Neural progenitor cell (in vitro differentiated cells): ENCODE results near the gene ADRA2C. TPM values are rescaled to one million over a fixed set of nuclear protein-coding genes. Genes with fewer than 3 reads are reported as not detected.

Experiments
- DNase-seq: peaks from one replicate; pipeline ENCODE4 v3.0.0-alpha.2; 2016; ENCODE audit warnings: low spot score
- H2AFZ ChIP-seq: fragments of 200-600 bp; sonication (generic); replicated peaks from 2 replicates; pipeline ENCODE4 v1.6.1; 2016; ENCODE audit warnings: antibody characterized with exemption
- H3F3A ChIP-seq: fragments of 200-600 bp; sonication (generic); 2 replicates; pipeline ENCODE4 v1.6.1; 2016; ENCODE audit warnings: antibody characterized with exemption, low read depth
- H3K27ac ChIP-seq: fragments of 200-600 bp; sonication (generic); 2 replicates; pipeline ENCODE4 v1.5.1; 2016; ENCODE audit warnings: mild to moderate bottlenecking
- H3K27me3 ChIP-seq: fragments of 200-600 bp; sonication (generic); 2 replicates; pipeline ENCODE4 v1.6.1; 2016; ENCODE audit warnings: mild to moderate bottlenecking, moderate library complexity
- H3K36me3 ChIP-seq: fragments of 200-600 bp; sonication (generic); 2 replicates; pipeline ENCODE4 v1.5.1; 2016
- H3K4me1 ChIP-seq: fragments of 200-600 bp; sonication (generic); 2 replicates; pipeline ENCODE4 v1.6.1; 2016; ENCODE audit warnings: mixed run types
- H3K4me2 ChIP-seq: fragments of 200-600 bp; sonication (generic); 2 replicates; pipeline ENCODE4 v1.6.1; 2016
- H3K4me3 ChIP-seq: fragments of 200-600 bp; sonication (generic); 2 replicates; pipeline ENCODE4 v1.5.1; 2016
- H3K79me2 ChIP-seq: fragments of 200-600 bp; sonication (generic); 2 replicates; pipeline ENCODE4 v1.6.1; 2016; ENCODE audit warnings: low read depth
- H3K9ac ChIP-seq: fragments of 200-600 bp; sonication (generic); 2 replicates; pipeline ENCODE4 v1.6.1; 2016
- H3K9me3 ChIP-seq: fragments of 200-600 bp; sonication (generic); 2 replicates; pipeline ENCODE4 v1.5.1; 2016; ENCODE audit warnings: low read depth
- H4K20me1 ChIP-seq: fragments of 200-600 bp; sonication (generic); 2 replicates; pipeline ENCODE4 v1.6.1; 2016; ENCODE audit warnings: low read depth
- H3K27ac Mint-ChIP-seq: 3 replicates; pipeline ENCODE4 v1.8.0; 2021; ENCODE audit warnings: mixed read lengths
- H3K27me3 Mint-ChIP-seq: 2 replicates; pipeline ENCODE4 v1.8.0; 2022; ENCODE audit warnings: low read depth, mild to moderate bottlenecking, inconsistent platforms, moderate library complexity, mixed read lengths; ENCODE audit not compliant: insufficient read depth
- H3K36me3 Mint-ChIP-seq: 3 replicates; pipeline ENCODE4 v1.8.0; 2021; ENCODE audit warnings: mixed read lengths
- H3K4me1 Mint-ChIP-seq: 3 replicates; pipeline ENCODE4 v1.8.0; 2021; ENCODE audit warnings: mixed read lengths
- H3K4me3 Mint-ChIP-seq: 3 replicates; pipeline ENCODE4 v1.8.0; 2021; ENCODE audit warnings: mild to moderate bottlenecking, moderate library complexity, mixed read lengths
- H3K9me3 Mint-ChIP-seq: 3 replicates; pipeline ENCODE4 v1.8.0; 2020; ENCODE audit warnings: mixed read lengths
- CTCF ChIP-seq: fragments of 200-600 bp; sonication (generic); IDR thresholded peaks from 2 replicates; pipeline ENCODE4 v1.5.1; 2017; ENCODE audit warnings: antibody characterized with exemption, mild to moderate bottlenecking
- EZH2 ChIP-seq: fragments of 200-600 bp; sonication (generic); IDR thresholded peaks from 2 replicates; pipeline ENCODE4 v1.6.1; 2017; ENCODE audit warnings: antibody characterized with exemption, mild to moderate bottlenecking, moderate library complexity
- EZH2phosphoT487 ChIP-seq: fragments of 200-600 bp; sonication (generic); IDR thresholded peaks from 2 replicates; pipeline ENCODE4 v1.6.1; 2017; ENCODE audit warnings: antibody characterized with exemption
- total RNA-seq: library from RNA; depleted of rRNA; stranded (reverse); fragments of >200 nt; gene quantifications from 2 replicates; pipeline ENCODE4 v1.2.3, GENCODE V29; 2015; ENCODE audit warnings: low replicate concordance

ADRA2C gene
- total RNA-seq, 1 donor from 2014 or later, result 2.5 TPM

- Histone ChIP-seq H3K4me1 (no peaks in the 10 kb centered on the region), H3K9ac (no peak overlapping the region), H2AFZ (no peak overlapping the region), H3K9me3 (no peaks in the 10 kb centered on the region), H4K20me1 (no peaks in the 10 kb centered on the region), H3K36me3 (no peaks in the 10 kb centered on the region), H3K4me2 (no peak overlapping the region), H3F3A (no peaks in the 10 kb centered on the region), H3K27ac (no peak overlapping the region), H3K27me3 (no peaks in the 10 kb centered on the region), H3K79me2 (no peaks in the 10 kb centered on the region), H3K4me3 (no peak overlapping the region)
- peaks cover 10% of the 10 kb centered on the region for H3K27me3 Mint-ChIP-seq
- no peak overlapping the region for H3K27ac Mint-ChIP-seq
- H3K36me3 Mint-ChIP-seq, result no peaks in the 10 kb centered on the region
- no peak overlapping the region for H3K4me3 Mint-ChIP-seq
- TF ChIP-seq EZH2phosphoT487, result no peak
- peak; percentile 66 for TF ChIP-seq CTCF
- no peak for TF ChIP-seq EZH2
- H3K4me1 Mint-ChIP-seq, result peaks cover 10% of the 10 kb centered on the region
- no peaks in the 10 kb centered on the region for H3K9me3 Mint-ChIP-seq
- peak; percentile 75 for DNase-seq
Measured at GRCh38 chr4:3783693-3784306, 17.6 kb downstream of the ADRA2C start.

- Mint-ChIP-seq H3K27me3 (peaks cover 12% of the 10 kb centered on the region), H3K4me1 (peaks cover 10% of the 10 kb centered on the region), H3K36me3 (no peaks in the 10 kb centered on the region), H3K9me3 (no peaks in the 10 kb centered on the region), H3K4me3 (no peak overlapping the region), H3K27ac (no peak overlapping the region)
- TF ChIP-seq EZH2phosphoT487 (no peak), EZH2 (no peak), CTCF (no peak)
- H3K4me1 ChIP-seq, result no peaks in the 10 kb centered on the region
- no peak overlapping the region for H3K4me2 ChIP-seq
- H3K4me3 ChIP-seq, result no peak overlapping the region
- no peaks in the 10 kb centered on the region for H3K79me2 ChIP-seq
- H3K9ac ChIP-seq, result no peak overlapping the region
- H4K20me1 ChIP-seq, result no peaks in the 10 kb centered on the region
- no peaks in the 10 kb centered on the region for H3K36me3 ChIP-seq
- no peaks in the 10 kb centered on the region for H3K27me3 ChIP-seq
- peak; percentile 36 for DNase-seq
- H3F3A ChIP-seq, result no peaks in the 10 kb centered on the region
- no peaks in the 10 kb centered on the region for H3K9me3 ChIP-seq
- H3K27ac ChIP-seq, result no peak overlapping the region
- no peak overlapping the region for H2AFZ ChIP-seq
Measured at GRCh38 chr4:3784454-3785291, 18.5 kb downstream of the ADRA2C start.

GRCh38 chr4:3785292-3785565, 19.0 kb downstream of the ADRA2C start:
- H3K36me3 Mint-ChIP-seq, result no peaks in the 10 kb centered on the region
- Histone ChIP-seq H4K20me1 (no peaks in the 10 kb centered on the region), H3K4me2 (no peak overlapping the region), H2AFZ (no peak overlapping the region), H3K27ac (no peak overlapping the region), H3K4me1 (no peaks in the 10 kb centered on the region), H3K9me3 (no peaks in the 10 kb centered on the region), H3K9ac (no peak overlapping the region), H3K4me3 (no peak overlapping the region), H3F3A (no peaks in the 10 kb centered on the region), H3K79me2 (no peaks in the 10 kb centered on the region), H3K27me3 (no peaks in the 10 kb centered on the region), H3K36me3 (no peaks in the 10 kb centered on the region)
- H3K4me3 Mint-ChIP-seq, result no peak overlapping the region
- no peak for TF ChIP-seq CTCF
- TF ChIP-seq EZH2, result no peak
- TF ChIP-seq EZH2phosphoT487, result no peak
- peaks cover 14% of the 10 kb centered on the region for H3K27me3 Mint-ChIP-seq
- H3K9me3 Mint-ChIP-seq, result no peaks in the 10 kb centered on the region
- peaks cover 10% of the 10 kb centered on the region for H3K4me1 Mint-ChIP-seq
- no peak overlapping the region for H3K27ac Mint-ChIP-seq
- DNase-seq, result no peak
